AG04450 (cell line): ENCODE measurements around the gene MMEL1. TPM values are rescaled to one million over a fixed set of nuclear protein-coding genes. Genes with fewer than 3 reads are reported as not detected.

Experiments
- CTCF ChIA-PET: fragments of 300-600, 350-600 bp; formaldehyde crosslinking; extraction: SDS; loops from one replicate; lab custom pipeline; 2022; ENCODE audit warnings: antibody characterized with exemption, inconsistent platforms; lab: Charles Lee
- POLR2A ChIA-PET: fragments of 350-600 bp; formaldehyde crosslinking; extraction: SDS; loops from one replicate; lab custom pipeline; 2021; ENCODE audit warnings: antibody characterized with exemption, inconsistent platforms; lab: Yijun Ruan, JAX
- DNase-seq: peaks from one replicate; pipeline ENCODE4 v3.0.0-alpha.2; 2011; ENCODE audit warnings: low read depth, low spot score
- H3K27ac ChIP-seq: one replicate; pipeline ENCODE4 v1.5.1; 2012; ENCODE audit warnings: low read depth, low read length, control low read depth
- H3K27me3 ChIP-seq: one replicate; pipeline ENCODE4 v1.6.0; 2012; ENCODE audit warnings: low read length; ENCODE audit not compliant: control insufficient read depth, insufficient read depth
- H3K4me3 ChIP-seq: 2 replicates; pipeline ENCODE4 v1.5.1; 2011; ENCODE audit warnings: mild to moderate bottlenecking, low read depth, low read length, control low read depth
- H3K9me3 ChIP-seq: 2 replicates; pipeline ENCODE4 v1.5.1; 2012; ENCODE audit warnings: low read length; ENCODE audit not compliant: control insufficient read depth, insufficient read depth
- polyA plus RNA-seq: library from polyadenylated mRNA; depleted of rRNA; stranded (reverse); fragments of >200 nt; gene quantifications from 2 replicates; pipeline ENCODE4 v1.2.3, GENCODE V29; 2011
- TF ChIP-seq, protein P1 (sequence below): IDR thresholded peaks from 2 replicates; pipeline ENCODE4 v1.5.1; 2011; ENCODE audit warnings: low read depth, low read length, control low read depth, inconsistent platforms

The MMEL1 gene
- polyA plus RNA-seq, 1 experiment: 0.21 TPM

DNA sequence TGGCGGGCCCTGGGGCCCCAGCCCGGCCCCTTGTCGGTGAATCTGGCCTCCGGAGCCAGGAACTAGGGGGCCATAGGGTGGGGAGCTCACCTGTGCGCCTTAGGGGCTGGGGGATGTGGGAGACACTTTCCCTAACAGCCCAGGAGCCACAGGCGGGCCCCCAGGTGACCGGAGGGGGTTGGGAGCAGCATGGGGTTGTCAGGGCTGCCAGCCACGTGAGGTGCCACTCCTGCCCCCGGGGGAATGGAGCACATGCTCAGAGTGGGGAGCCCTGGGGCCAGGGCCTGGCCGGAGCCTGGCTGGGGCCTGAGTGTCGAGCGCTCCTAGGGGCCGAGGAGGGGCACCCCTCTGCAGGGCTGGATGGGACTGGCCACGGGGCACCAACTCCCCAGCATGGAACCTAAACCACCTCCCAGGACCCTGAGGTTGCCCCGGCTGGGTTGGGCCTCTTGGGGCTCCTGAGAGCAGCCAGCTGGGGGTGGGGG lies 26.4 kb downstream of the MMEL1 start:
- peaks cover 15% of the 10 kb centered on the region for H3K27me3 ChIP-seq
- ChIA-PET POLR2A (no interaction called here), CTCF (no interaction called here)
- H3K27ac ChIP-seq: no peak overlapping the region
- no peak overlapping the region for H3K4me3 ChIP-seq
- H3K9me3 ChIP-seq: peaks cover 6% of the 10 kb centered on the region; the same call in 1 of the 2 replicates
- TF ChIP-seq, protein P1, sequence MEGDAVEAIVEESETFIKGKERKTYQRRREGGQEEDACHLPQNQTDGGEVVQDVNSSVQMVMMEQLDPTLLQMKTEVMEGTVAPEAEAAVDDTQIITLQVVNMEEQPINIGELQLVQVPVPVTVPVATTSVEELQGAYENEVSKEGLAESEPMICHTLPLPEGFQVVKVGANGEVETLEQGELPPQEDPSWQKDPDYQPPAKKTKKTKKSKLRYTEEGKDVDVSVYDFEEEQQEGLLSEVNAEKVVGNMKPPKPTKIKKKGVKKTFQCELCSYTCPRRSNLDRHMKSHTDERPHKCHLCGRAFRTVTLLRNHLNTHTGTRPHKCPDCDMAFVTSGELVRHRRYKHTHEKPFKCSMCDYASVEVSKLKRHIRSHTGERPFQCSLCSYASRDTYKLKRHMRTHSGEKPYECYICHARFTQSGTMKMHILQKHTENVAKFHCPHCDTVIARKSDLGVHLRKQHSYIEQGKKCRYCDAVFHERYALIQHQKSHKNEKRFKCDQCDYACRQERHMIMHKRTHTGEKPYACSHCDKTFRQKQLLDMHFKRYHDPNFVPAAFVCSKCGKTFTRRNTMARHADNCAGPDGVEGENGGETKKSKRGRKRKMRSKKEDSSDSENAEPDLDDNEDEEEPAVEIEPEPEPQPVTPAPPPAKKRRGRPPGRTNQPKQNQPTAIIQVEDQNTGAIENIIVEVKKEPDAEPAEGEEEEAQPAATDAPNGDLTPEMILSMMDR: no peak
- no peak for DNase-seq

DNA sequence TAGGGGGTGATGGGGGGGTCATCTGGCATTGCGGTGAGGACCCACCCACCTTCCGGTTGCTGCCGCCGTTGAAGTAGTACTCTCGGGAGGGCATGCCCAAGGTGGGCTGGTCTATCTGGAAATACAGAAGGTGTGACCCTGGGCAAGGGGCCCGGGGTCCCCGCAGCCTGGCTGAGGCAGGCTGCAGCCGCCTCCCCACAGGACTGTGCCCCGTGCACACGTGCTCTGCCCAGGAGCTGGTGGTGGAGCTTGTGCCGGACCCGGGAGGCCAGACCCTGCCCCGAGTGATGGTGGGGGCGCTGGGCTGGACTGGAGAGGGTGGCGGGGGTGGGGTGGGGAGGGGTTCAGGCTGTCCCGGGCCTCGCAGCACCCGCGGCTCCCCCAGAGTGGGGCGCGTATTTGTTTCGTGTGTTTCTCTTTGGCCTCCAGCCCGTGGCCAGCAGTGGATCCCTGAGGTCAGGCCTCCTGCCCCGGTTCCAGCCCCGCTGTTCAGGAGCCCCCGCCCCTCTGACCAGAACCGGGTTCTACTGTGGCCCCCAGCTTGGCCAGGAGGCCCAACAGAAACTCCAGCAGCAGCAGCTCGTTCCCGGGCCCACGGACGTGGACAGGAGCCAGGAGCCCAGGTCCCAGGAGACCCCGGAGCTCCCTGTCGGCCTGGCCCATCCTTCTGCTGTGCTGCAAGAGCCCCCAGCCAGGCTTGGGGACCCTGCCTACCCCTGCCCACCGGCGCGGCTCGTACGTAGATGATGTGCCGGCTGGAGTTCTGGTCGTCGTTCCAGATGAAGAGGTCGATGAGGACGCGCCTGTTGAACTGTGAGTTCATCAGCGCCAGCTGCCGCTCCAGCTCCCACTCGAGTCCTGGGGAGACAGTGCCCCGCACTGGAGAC lies 27.1 kb downstream of the MMEL1 start:
- no peak for DNase-seq
- POLR2A ChIA-PET: no interaction called here
- CTCF ChIA-PET: no interaction called here
- Histone ChIP-seq H3K4me3 (no peak overlapping the region), H3K27me3 (peaks cover 15% of the 10 kb centered on the region), H3K9me3 (peaks cover 6% of the 10 kb centered on the region; the same call in 1 of the 2 replicates), H3K27ac (no peak overlapping the region)
- TF ChIP-seq, protein P1: no peak

DNA sequence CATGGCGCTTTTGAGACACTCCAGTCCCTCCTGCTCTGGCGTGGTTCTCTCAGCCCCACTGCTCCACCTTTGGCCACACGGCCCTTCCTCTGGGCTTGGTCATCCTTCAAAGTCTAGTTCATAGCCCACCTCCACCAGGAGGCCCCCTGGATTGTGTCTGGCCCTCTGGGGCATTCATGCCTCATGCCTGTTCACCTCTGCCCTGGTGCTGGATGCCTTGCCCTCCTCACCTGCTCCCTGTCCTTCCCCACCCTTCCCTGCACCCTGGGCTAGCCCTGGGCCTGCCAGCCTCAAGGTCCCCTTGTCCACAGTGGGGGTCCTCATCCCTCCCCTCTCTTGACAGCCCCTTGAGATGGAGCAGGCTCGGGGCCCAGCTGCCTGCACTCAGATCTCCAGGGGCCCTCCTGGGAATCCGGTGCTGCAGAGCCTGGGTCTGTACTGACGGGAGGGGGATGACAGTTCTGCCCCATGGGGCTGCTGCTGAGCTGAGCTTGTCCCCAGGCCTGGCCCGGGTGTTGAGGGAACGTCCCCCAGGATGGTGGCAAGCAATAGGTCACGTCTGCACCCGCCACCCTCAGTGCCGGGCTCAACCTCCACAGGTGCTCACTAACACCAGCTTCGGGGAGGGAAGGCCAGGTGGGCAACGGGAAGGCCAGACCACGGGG lies 27.8 kb downstream of the MMEL1 start:
- DNase-seq: no peak
- no peak overlapping the region for H3K27ac ChIP-seq
- H3K9me3 ChIP-seq: peaks cover 6% of the 10 kb centered on the region; the same call in 1 of the 2 replicates
- ChIA-PET POLR2A (no interaction called here), CTCF (no interaction called here)
- TF ChIP-seq, protein P1: no peak
- H3K27me3 ChIP-seq: peaks cover 10% of the 10 kb centered on the region
- no peak overlapping the region for H3K4me3 ChIP-seq

DNA sequence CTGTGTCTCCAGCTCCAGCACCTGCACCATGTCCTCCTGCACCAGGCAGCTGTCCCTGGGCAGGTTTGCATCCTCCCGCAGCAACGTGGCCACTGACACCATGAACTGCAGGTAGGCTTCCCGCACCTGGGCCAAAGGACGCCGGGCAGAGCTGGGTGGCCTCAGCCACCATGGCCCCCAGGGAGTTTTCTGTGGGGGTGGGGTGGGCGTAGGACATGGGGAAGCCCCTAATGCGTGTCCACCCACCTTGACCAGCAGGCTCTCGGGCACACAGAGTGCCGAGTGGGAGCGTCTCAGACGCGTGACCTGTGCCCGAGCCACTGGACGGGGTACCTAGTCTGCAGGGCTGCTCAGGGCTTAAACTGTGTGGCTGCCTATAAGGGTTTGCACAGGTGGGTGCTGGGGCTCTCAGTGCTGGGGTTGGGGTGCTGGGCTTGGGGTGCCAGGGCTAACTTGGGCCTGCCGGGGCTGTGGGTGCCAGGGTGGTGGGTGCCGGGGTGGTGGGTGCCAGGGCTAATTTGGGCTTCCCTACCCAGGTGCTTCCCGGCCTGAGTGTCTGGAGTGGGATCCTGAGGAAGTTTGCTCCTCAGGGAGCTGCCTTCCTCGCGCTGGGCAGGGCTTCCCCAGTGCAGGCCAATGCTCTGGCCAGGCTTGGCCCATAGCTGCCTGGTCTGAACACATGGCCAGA lies 28.5 kb downstream of the MMEL1 start:
- Histone ChIP-seq H3K27me3 (peaks cover 8% of the 10 kb centered on the region), H3K9me3 (peaks cover 6% of the 10 kb centered on the region; the same call in 1 of the 2 replicates), H3K4me3 (no peak overlapping the region), H3K27ac (no peak overlapping the region)
- DNase-seq: no peak
- ChIA-PET POLR2A (no interaction called here), CTCF (no interaction called here)
- TF ChIP-seq, protein P1: no peak
